ENCODE measurements around the gene SLC34A3.
A peak's percentile ranks its signal among the peaks of the same experiment; 100 is the strongest.
"Not testable (repeated sequence)": the region's sequence is repeated elsewhere in the genome, so short reads cannot be mapped to it uniquely, and the experiment has no call there.

SLC34A3 gene

GRCh38 chr9:137245450-137246421 lies 15.0 kb downstream of the SLC34A3 start:
- intact Hi-C loops (cut with DNase I) = no loop called here
- no peak for DNase-seq

- no peak for DNase-seq
- intact Hi-C loops (cut with DNase I) = no loop called here
Observed at GRCh38 chr9:137247135-137247915, 16.6 kb downstream of the SLC34A3 start.

GRCh38 chr9:137247916-137248175 lies 17.1 kb downstream of the SLC34A3 start:
- no peak for DNase-seq
- intact Hi-C loops (cut with DNase I) = no loop called here

- intact Hi-C loops (cut with DNase I) = no loop called here
Observed at GRCh38 chr9:137250329-137251193, 19.9 kb downstream of the SLC34A3 start.

GRCh38 chr9:137251194-137251461 lies 20.4 kb downstream of the SLC34A3 start, which contains the start of gene STPG3:
STPG3 (plus strand) TSS chr9:137251286; CDS start chr9:137251287, 1 bp downstream.
- no peak for DNase-seq
- intact Hi-C loops (cut with DNase I) = no loop called here

More at GRCh38 chr9:137250329-137251193, 19.9 kb downstream of the SLC34A3 start:
- no peak for DNase-seq

GRCh38 chr9:137251490-137252268 lies 21.0 kb downstream of the SLC34A3 start:
- no peak for DNase-seq
- intact Hi-C loops (cut with DNase I) = no loop called here

GRCh38 chr9:137252555-137253506 lies 22.1 kb downstream of the SLC34A3 start:
- intact Hi-C loops (cut with DNase I) = no loop called here
- no peak for DNase-seq

GRCh38 chr9:137253717-137254623 lies 23.3 kb downstream of the SLC34A3 start:
- peak in 2 of 42 donors; percentile 5 to 17 for DNase-seq
- intact Hi-C loops (cut with DNase I) = loop anchor here (2.0 kb wide), 1 partner anchor 13 kb away; the partner anchor contains the start of gene TUBB4B

GRCh38 chr9:137254624-137255447 lies 24.1 kb downstream of the SLC34A3 start, which contains the start of gene NELFB:
NELFB (plus strand) TSS chr9:137255327.
- intact Hi-C loops (cut with DNase I) = loop anchor here (2.0 kb wide), 1 partner anchor 14 kb away; the partner anchor contains the start of gene TUBB4B
- peak; percentile 74 to 99 (median 96) for DNase-seq

GRCh38 chr9:137255448-137256114 lies 24.9 kb downstream of the SLC34A3 start:
- intact Hi-C loops (cut with DNase I) = loop anchor here (2.0 kb wide), 1 partner anchor 15 kb away; the partner anchor contains the start of gene TUBB4B
- peak in 2 of 42 donors; percentile 20 to 37 for DNase-seq

GRCh38 chr9:137256362-137256761 lies 25.7 kb downstream of the SLC34A3 start:
- intact Hi-C loops (cut with DNase I) = no loop called here

GRCh38 chr9:137256856-137257255 lies 26.2 kb downstream of the SLC34A3 start:
- intact Hi-C loops (cut with DNase I) = no loop called here
- no peak for DNase-seq

More at GRCh38 chr9:137256362-137256761, 25.7 kb downstream of the SLC34A3 start:
- DNase-seq = no peak

- peak in 13 of 42 donors; percentile 30 to 66 (median 45) for DNase-seq
- intact Hi-C loops (cut with DNase I) = not testable (repeated sequence)
Observed at GRCh38 chr9:137262173-137262908, 31.6 kb downstream of the SLC34A3 start.

- intact Hi-C loops (cut with DNase I) = no loop called here
- DNase-seq = no peak
Observed at GRCh38 chr9:137262909-137263285, 32.2 kb downstream of the SLC34A3 start.

All from head of caudate nucleus (tissue), 42 donors.